A549 (cell line): ENCODE data around the gene STARD4.

ENCODE experiments used
- CEBPB ChIP-seq, 2 experiments: fragments of >200 bp in 1 of 2; sonication (Bioruptor Twin) in 1 of 2; formaldehyde crosslinking in 1 of 2; IDR thresholded peaks; 2 replicates each; pipeline ENCODE4 v1.6.1; 2012 to 2016
- CTCF ChIP-seq: fragments of >200 bp; sonication (Bioruptor Twin); formaldehyde crosslinking; IDR thresholded peaks from 3 replicates; pipeline ENCODE4 v1.5.1; 2016
- RCOR1 ChIP-seq: fragments of 150-350 bp; IDR thresholded peaks from 2 replicates; pipeline ENCODE4 v1.6.1; 2014; ENCODE audit warnings: antibody characterized with exemption, low read length, low read depth

GRCh38 chr5:111550282-111551020 lies 38.1 kb upstream of the STARD4 start:
- TF ChIP-seq RCOR1 = no peak
- no peak for TF ChIP-seq CEBPB (IDR thresholded peaks at IDR 0.05)
- peak; percentile 81 for TF ChIP-seq CTCF
